ENCODE data around the gene DLGAP4.

GRCh38 chr20:36532388-36532787 is 226.2 kb downstream of the DLGAP4 start:
- TF ChIP-seq CTCF (IDR thresholded peaks at IDR 0.05 in 4 of 5, conservative IDR thresholded peaks at IDR 0.05 in 1 of 5) = no peak
- no peak for TF ChIP-seq POLR2A (IDR thresholded peaks at IDR 0.05)

All from gastrocnemius medialis (tissue), 4 donors.